A549 (cell line): Measurements from ENCODE around the gene IFI30. TPM values are rescaled to one million over a fixed set of nuclear protein-coding genes. Genes with fewer than 3 reads are reported as not detected.

Experiments
- ATAC-seq, 2 experiments: fragments of 200-7000 bp in 1 of 2; fragments of >200 bp in 1 of 2; cut with Nextera tagmentation in 1 of 2; cut with Tn5 transposase in 1 of 2; 3 replicates each; pipeline versions ENCODE4 v1.8.0 to v1.9.1; 2018 to 2020; ENCODE audit warnings: mild to moderate bottlenecking in 1 of 2, moderate library complexity in 1 of 2
- CTCF ChIA-PET: fragments of 300-600 bp; sonication (Branson Sonifier 250); formaldehyde crosslinking; extraction: SDS; loops from one replicate; lab custom pipeline; 2021; ENCODE audit warnings: antibody characterized with exemption, inconsistent platforms; lab: Yijun Ruan, JAX
- POLR2A ChIA-PET: fragments of 350-600 bp; formaldehyde crosslinking; extraction: SDS; loops from one replicate; lab custom pipeline; 2021; ENCODE audit warnings: antibody characterized with exemption, inconsistent platforms; lab: Yijun Ruan, JAX
- DNase-seq, 2 experiments: peaks; one replicate each; pipeline versions ENCODE4 v3.0.0 to v3.0.0-alpha.2; 2011 to 2016; ENCODE audit warnings: low read depth in 1 of 2, low spot score in 1 of 2
- FAIRE-seq: peaks from 2 replicates; lab custom pipeline; 2011; peaks lifted over from hg19 to GRCh38; lab: Jason Lieb, UNC
- H3K27ac ChIP-seq, 2 experiments: fragments of >200 bp; sonication (Bioruptor Twin); formaldehyde crosslinking; 3 replicates each; pipeline ENCODE4 v1.5.1; 2016 to 2017
- H3K4me1 ChIP-seq: fragments of >200 bp; sonication (Bioruptor Twin); formaldehyde crosslinking; 3 replicates; pipeline ENCODE4 v1.6.1; 2016
- H3K4me2 ChIP-seq: fragments of >200 bp; sonication (Bioruptor Twin); formaldehyde crosslinking; 3 replicates; pipeline ENCODE4 v1.6.1; 2016
- H3K4me3 ChIP-seq: fragments of >200 bp; sonication (Bioruptor Twin); formaldehyde crosslinking; 3 replicates; pipeline ENCODE4 v1.5.1; 2016
- H3K9me3 ChIP-seq: fragments of >200 bp; sonication (Bioruptor Twin); formaldehyde crosslinking; 3 replicates; pipeline ENCODE4 v1.6.1; 2016
- BHLHE40 ChIP-seq: IDR thresholded peaks from 2 replicates; pipeline ENCODE4 v1.6.1; 2012; ENCODE audit warnings: low read depth, low read length, inconsistent platforms
- CHD4 ChIP-seq: fragments of 200-600 bp; sonication (generic); IDR thresholded peaks from 2 replicates; pipeline ENCODE4 v1.6.1; 2016; ENCODE audit warnings: antibody characterized with exemption, mild to moderate bottlenecking, borderline replicate concordance
- CTCF ChIP-seq: fragments of >200 bp; sonication (Bioruptor Twin); formaldehyde crosslinking; IDR thresholded peaks from 3 replicates; pipeline ENCODE4 v1.5.1; 2016
- EHF ChIP-seq: fragments of 250-450 bp; sonication (Bioruptor Pico); IDR thresholded peaks from 2 replicates; pipeline ENCODE4 v1.5.0; 2020; ENCODE audit warnings: mild to moderate bottlenecking
- FOSB ChIP-seq: fragments of 250-450 bp; sonication (Bioruptor Pico); IDR thresholded peaks from 2 replicates; pipeline ENCODE4 v1.5.0; 2020; ENCODE audit warnings: mild to moderate bottlenecking, moderate library complexity
- HMGXB4 ChIP-seq: fragments of 250-450 bp; sonication (Bioruptor Pico); IDR thresholded peaks from 2 replicates; pipeline ENCODE4 v1.5.0; 2021; ENCODE audit warnings: mild to moderate bottlenecking, moderate library complexity, borderline replicate concordance
- HOXB13 ChIP-seq: fragments of 250-450 bp; sonication (Bioruptor Pico); IDR thresholded peaks from 2 replicates; pipeline ENCODE4 v1.5.0; 2020; ENCODE audit warnings: low read depth, mild to moderate bottlenecking, moderate library complexity
- JUNB ChIP-seq: fragments of >200 bp; sonication (Bioruptor Twin); formaldehyde crosslinking; IDR thresholded peaks from 2 replicates; pipeline ENCODE4 v1.6.1; 2016
- KDM5A ChIP-seq: fragments of 200-600 bp; sonication (generic); IDR thresholded peaks from 2 replicates; pipeline ENCODE4 v1.6.1; 2016; ENCODE audit warnings: antibody characterized with exemption, mild to moderate bottlenecking
- MAZ ChIP-seq: fragments of 150-350 bp; IDR thresholded peaks from 2 replicates; pipeline ENCODE4 v1.6.1; 2014; ENCODE audit warnings: antibody characterized with exemption, low read depth, low read length, borderline replicate concordance
- NR3C1 ChIP-seq: fragments of >200 bp; sonication (Bioruptor Twin); formaldehyde crosslinking; IDR thresholded peaks from 3 replicates; pipeline ENCODE4 v1.6.1; 2017
- PHF8 ChIP-seq: fragments of 200-600 bp; sonication (generic); IDR thresholded peaks from 2 replicates; pipeline ENCODE4 v1.6.1; 2016; ENCODE audit warnings: low read depth, mild to moderate bottlenecking, antibody characterized with exemption, moderate library complexity, borderline replicate concordance
- POLR2AphosphoS2 ChIP-seq: conservative IDR thresholded peaks from 2 replicates; pipeline ENCODE4 v1.6.1; 2012; ENCODE audit warnings: low read length, improper control_type of control experiment, inconsistent platforms
- RAD21 ChIP-seq, 2 experiments: fragments of >200 bp in 1 of 2; sonication (Bioruptor Twin) in 1 of 2; formaldehyde crosslinking in 1 of 2; IDR thresholded peaks in 1 of 2; conservative IDR thresholded peaks in 1 of 2; 2 replicates in 1 of 2; 3 replicates in 1 of 2; pipeline ENCODE4 v1.6.1; 2012 to 2018; ENCODE audit warnings: inconsistent platforms in 1 of 2
- RCOR1 ChIP-seq: fragments of 150-350 bp; IDR thresholded peaks from 2 replicates; pipeline ENCODE4 v1.6.1; 2014; ENCODE audit warnings: antibody characterized with exemption, low read length, low read depth
- SMC3 ChIP-seq: fragments of >200 bp; sonication (Bioruptor Twin); formaldehyde crosslinking; IDR thresholded peaks from 3 replicates; pipeline ENCODE4 v1.6.1; 2018; ENCODE audit warnings: inconsistent platforms
- ZFP36 ChIP-seq: fragments of 450-650 bp; IDR thresholded peaks from 2 replicates; pipeline ENCODE4 v1.6.1; 2014; ENCODE audit warnings: borderline replicate concordance; ENCODE audit not compliant: partially characterized antibody
- WGBS: methylation state at CpG from one replicate; pipeline ENCODE4 v1.1.6; 2017; ENCODE audit errors: missing lambda C conversion rate; 5-methylcytosine and 5-hydroxymethylcytosine counted together
- polyA plus RNA-seq, 4 experiments: library from polyadenylated mRNA; depleted of rRNA in 3 of 4; stranded (reverse); fragments of >200 nt; fragmentation: RNase III in 1 of 4; extraction: RNeasy Plus Mini Kit Qiagen cat#74134 plus additional on column Dnase treatment in 1 of 4; gene quantifications; 2 replicates in 3 of 4; 3 replicates in 1 of 4; pipeline ENCODE4 v1.2.3, GENCODE V29; 2011 to 2017
- TF ChIP-seq, protein P1 (sequence below): fragments of 150-350 bp; IDR thresholded peaks from 2 replicates; pipeline ENCODE4 v1.6.1; 2014; ENCODE audit warnings: low read depth, mild to moderate bottlenecking, low read length
- TF ChIP-seq, protein P2 (sequence below): fragments of 200-600 bp; sonication (generic); IDR thresholded peaks from 2 replicates; pipeline ENCODE4 v1.6.1; 2016; ENCODE audit warnings: antibody characterized with exemption, mild to moderate bottlenecking, moderate library complexity
- TF ChIP-seq, protein P3 (sequence below): fragments of 250-450 bp; sonication (Bioruptor Pico); IDR thresholded peaks from 2 replicates; pipeline ENCODE4 v1.5.0; 2020; ENCODE audit warnings: low read depth, mild to moderate bottlenecking, moderate library complexity

Gene IFI30
- polyA plus RNA-seq, 2 of the 4 experiments (the other 2 are of a cell fraction), result 11.2 to 13.5 TPM

GRCh38 chr19:18167975-18168645 lies 5.5 kb upstream of the IFI30 start:
- no peak overlapping the region for H3K27ac ChIP-seq
- peak in 1 of 2 experiments; percentile 81 for DNase-seq

More at GRCh38 chr19:18167975-18168645, 5.5 kb upstream of the IFI30 start:
- POLR2A ChIA-PET, result no interaction called here
- no peak overlapping the region for H3K4me2 ChIP-seq
- CTCF ChIA-PET, result interaction anchor here (0.6 to 2.3 kb wide), 18 partner anchors 10 to 86 kb away, joined by 3 to 12 read pairs (median 4); a partner anchor contains a TSS
- peak; percentile 88 to 93 for ATAC-seq
- no peaks in the 10 kb centered on the region for H3K9me3 ChIP-seq
- TF ChIP-seq SMC3 (peak; percentile 31; the same call in 1 of the 3 replicates), ZFP36 (peak; percentile 74), CHD4 (no peak), KDM5A (no peak), MAZ (no peak), CTCF (peak; percentile 51), FOSB (no peak), EHF (CRISPR knock-in tag) (no peak), PHF8 (no peak), RCOR1 (no peak), JUNB (no peak), RAD21 (conservative IDR thresholded peaks at IDR 0.05 in 1 of 2, IDR thresholded peaks at IDR 0.05 in 1 of 2) (peak; percentile 52 to 58), HMGXB4 (CRISPR knock-in tag) (no peak), POLR2AphosphoS2 (no peak), NR3C1 (no peak), BHLHE40 (no peak), HOXB13 (no peak)
- TF ChIP-seq, protein P1, sequence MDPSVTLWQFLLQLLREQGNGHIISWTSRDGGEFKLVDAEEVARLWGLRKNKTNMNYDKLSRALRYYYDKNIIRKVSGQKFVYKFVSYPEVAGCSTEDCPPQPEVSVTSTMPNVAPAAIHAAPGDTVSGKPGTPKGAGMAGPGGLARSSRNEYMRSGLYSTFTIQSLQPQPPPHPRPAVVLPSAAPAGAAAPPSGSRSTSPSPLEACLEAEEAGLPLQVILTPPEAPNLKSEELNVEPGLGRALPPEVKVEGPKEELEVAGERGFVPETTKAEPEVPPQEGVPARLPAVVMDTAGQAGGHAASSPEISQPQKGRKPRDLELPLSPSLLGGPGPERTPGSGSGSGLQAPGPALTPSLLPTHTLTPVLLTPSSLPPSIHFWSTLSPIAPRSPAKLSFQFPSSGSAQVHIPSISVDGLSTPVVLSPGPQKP, result no peak
- TF ChIP-seq, protein P2, sequence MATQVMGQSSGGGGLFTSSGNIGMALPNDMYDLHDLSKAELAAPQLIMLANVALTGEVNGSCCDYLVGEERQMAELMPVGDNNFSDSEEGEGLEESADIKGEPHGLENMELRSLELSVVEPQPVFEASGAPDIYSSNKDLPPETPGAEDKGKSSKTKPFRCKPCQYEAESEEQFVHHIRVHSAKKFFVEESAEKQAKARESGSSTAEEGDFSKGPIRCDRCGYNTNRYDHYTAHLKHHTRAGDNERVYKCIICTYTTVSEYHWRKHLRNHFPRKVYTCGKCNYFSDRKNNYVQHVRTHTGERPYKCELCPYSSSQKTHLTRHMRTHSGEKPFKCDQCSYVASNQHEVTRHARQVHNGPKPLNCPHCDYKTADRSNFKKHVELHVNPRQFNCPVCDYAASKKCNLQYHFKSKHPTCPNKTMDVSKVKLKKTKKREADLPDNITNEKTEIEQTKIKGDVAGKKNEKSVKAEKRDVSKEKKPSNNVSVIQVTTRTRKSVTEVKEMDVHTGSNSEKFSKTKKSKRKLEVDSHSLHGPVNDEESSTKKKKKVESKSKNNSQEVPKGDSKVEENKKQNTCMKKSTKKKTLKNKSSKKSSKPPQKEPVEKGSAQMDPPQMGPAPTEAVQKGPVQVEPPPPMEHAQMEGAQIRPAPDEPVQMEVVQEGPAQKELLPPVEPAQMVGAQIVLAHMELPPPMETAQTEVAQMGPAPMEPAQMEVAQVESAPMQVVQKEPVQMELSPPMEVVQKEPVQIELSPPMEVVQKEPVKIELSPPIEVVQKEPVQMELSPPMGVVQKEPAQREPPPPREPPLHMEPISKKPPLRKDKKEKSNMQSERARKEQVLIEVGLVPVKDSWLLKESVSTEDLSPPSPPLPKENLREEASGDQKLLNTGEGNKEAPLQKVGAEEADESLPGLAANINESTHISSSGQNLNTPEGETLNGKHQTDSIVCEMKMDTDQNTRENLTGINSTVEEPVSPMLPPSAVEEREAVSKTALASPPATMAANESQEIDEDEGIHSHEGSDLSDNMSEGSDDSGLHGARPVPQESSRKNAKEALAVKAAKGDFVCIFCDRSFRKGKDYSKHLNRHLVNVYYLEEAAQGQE, result no peak
- TF ChIP-seq, protein P3, sequence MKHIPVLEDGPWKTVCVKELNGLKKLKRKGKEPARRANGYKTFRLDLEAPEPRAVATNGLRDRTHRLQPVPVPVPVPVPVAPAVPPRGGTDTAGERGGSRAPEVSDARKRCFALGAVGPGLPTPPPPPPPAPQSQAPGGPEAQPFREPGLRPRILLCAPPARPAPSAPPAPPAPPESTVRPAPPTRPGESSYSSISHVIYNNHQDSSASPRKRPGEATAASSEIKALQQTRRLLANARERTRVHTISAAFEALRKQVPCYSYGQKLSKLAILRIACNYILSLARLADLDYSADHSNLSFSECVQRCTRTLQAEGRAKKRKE (CRISPR knock-in tag), result no peak
- TF ChIP-seq, all 56 proteins: peak for 4
- WGBS, result 44% methylated on average over 14 of the region's 14 CpGs
- FAIRE-seq, result no peak
- Histone ChIP-seq H3K4me3 (no peak overlapping the region), H3K4me1 (peaks cover under 1% of the 10 kb centered on the region; the same call in 1 of the 3 replicates)
